GM18951 (cell line): ENCODE measurements around the gene MYH3.

Experiments
- POLR2A ChIP-seq: IDR thresholded peaks from 4 replicates; pipeline ENCODE4 v1.6.1; 2011; ENCODE audit warnings: mild to moderate bottlenecking; ENCODE audit not compliant: insufficient read length, insufficient read depth; ENCODE audit errors: extremely low read depth
- in situ Hi-C: fragments of 300-500 bp; cut with MboI; formaldehyde crosslinking; loops from one replicate; pipeline ENCODE4 v1.12.0; 2022; ENCODE audit warnings: low sequenced_read_pairs, mixed read lengths, inconsistent platforms; ENCODE audit not compliant: unreplicated experiment

Gene MYH3

DNA sequence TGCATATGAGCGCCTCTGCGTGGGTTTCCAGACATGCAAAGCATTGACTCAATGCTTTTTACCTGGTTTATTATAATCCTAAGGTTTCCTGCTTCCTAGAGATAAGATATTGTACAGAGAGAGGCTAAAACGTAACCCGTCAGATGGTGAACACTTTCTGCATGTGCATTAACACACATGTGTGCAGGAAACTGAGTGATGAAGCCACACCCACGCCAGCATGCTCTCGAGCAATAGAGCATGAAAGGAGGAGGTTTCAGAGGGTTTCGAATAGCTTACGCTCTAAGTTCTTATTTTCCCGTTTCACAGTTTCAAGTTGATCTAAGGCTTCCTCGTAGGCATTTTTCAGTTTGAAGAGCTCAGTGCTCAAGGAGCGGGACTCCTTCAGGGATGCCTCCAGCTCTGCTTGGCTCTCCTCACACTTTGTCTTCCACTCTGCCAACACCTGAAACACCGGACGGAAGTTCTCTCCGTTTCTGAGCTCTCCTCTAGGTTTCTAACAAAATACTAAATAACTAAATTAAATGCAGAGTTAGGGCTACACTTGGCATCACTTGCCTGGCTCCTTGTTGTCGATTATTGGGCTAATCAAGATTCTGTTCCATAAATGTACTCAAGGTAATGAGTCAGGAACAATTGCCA lies 23.2 kb downstream of the MYH3 start:
- in situ Hi-C loops: no loop called here
- no peak for TF ChIP-seq POLR2A

DNA sequence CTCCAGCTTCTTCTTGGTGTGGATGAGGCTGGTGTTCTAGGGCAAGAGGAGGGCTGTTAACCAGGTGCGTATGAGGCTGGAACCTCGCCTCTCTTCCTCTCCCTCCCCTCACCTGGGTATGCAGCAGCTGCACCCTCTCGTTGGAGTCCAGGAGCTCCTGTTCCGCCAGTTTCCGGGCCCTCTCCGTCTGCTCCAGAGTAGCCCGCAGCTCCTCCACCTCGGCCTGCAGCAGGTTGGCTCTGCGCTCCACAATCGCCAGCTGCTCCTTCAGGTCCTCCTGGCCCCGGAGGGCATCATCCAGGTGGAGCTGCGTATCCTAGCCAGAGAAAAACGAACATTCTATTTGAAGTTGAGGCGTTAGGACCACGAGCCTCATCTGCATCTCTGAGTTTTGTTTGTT lies 25.4 kb downstream of the MYH3 start:
- TF ChIP-seq POLR2A: no peak
- in situ Hi-C loops: no loop called here

- in situ Hi-C loops: no loop called here
- TF ChIP-seq POLR2A: no peak
These were observed 25.9 kb downstream of the MYH3 start for GRCh38 chr17:10631048-10631700.

- TF ChIP-seq POLR2A: no peak
- in situ Hi-C loops: no loop called here
These were observed 27.4 kb downstream of the MYH3 start for GRCh38 chr17:10629706-10630105.

GRCh38 chr17:10628756-10629155 lies 28.4 kb downstream of the MYH3 start:
- TF ChIP-seq POLR2A: no peak
- in situ Hi-C loops: no loop called here

DNA sequence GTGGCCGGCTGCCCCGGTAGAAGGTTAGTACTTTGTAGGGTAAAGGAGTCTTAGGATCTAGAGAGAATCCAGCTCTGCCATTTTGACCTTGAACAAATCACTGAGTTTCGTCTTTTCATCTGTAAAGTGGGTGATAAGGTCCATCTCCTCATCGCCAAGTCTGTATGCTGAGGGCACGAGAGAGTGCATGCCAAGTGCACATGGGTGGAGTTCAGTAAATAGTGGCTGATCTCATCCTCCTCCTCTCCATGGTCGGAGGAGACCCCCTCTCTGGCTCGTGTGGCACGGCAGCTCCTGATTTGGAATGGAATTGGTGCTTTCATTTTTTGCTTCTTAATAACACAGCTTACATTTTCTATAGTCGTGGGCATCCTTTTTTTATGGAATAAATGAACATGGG lies 30.7 kb downstream of the MYH3 start:
- no peak for TF ChIP-seq POLR2A
- in situ Hi-C loops: no loop called here

DNA sequence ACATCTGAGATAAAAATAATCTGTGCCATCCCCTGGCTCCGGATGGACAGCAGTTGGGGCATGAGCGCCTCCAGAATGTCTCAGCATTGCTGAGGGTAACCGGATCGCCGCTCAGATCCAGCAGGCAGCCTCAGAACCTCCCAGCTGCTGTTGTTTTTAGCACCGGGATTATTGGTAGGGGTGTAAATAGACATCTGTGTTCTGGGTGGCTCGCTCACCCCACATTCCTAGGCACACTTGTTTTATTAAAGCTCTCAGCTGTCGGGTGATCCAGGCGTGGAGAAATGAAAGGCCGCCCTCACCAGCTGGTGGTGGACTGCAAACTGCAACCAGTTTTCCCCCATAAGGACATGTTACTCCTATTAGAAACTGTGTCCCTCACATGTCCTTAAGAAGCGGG lies 32.1 kb downstream of the MYH3 start:
- in situ Hi-C loops: loop anchor here (25.0 kb wide), 1 partner anchor 688 kb away; no protein-coding TSS in a partner anchor
- no peak for TF ChIP-seq POLR2A

DNA sequence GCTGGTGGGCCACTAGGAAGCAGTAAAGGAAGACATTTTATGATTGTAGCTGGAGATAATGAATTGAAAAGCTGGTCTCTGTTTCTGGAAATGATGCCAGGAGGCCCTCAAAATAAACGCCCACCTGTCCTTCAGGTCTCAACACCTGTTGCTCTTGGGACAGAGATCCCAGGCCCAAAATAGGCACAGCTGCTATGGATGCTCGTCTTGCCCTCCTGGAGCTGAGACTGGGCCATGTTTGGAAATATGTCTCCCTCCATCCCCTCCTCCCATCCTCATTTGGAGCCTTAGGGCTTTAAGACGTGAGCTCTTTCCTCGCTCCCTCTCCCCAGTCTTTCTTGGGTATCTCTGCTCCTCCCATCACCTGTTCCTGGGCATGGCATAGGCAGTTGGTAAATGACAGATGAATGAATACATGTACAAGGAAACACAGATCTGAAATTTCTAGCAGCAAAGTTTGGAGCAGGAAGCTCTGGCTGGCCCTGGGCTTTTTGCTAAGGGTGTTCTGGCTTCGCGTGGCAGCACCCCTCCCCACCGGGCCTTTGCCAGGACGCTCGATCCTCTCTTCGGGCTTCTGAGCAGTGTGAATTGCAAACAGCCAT lies 33.3 kb downstream of the MYH3 start:
- TF ChIP-seq POLR2A: no peak
- in situ Hi-C loops: loop anchor here (25.0 kb wide), 1 partner anchor 687 kb away; no protein-coding TSS in a partner anchor

DNA sequence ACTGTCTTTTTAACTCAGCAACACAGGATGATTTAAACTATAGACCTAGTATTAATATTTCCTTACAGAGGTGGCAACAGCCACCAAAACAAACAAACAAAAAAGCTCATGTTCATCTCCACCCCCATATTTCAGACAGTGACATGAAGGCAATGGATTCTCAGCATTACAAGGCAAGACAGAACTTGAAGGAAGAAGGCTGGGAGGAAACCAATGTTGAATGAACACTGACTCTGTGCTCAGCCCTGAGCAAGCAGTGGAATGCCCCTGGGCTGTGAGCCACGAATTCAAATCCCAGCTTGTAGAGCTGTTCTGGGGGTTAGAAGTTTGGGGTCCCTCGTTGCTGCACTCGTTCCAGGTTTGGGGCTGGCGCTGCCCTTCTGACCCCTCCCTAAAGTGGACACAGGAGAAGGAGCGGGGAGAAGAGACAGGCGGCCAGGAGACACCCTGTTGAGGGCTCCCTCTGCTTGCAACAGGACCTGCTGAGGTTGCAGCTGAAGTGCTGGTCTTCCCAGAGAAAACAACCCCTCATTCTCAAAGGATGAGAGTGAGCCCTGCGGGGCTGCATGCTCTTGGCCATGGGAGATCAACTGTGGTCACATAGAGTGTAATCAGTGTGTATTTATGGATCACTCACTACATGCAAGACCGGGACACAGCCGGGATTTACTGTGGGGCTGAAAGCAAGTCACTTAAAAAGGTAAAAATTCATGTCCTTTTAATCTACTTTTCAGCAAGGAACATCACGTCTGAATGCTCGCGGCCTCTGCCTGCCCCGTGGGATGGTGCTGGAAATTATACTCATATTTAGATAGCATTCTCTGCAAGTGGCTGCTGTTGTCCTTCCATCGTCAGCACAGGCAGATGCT lies 34.3 kb downstream of the MYH3 start:
- no peak for TF ChIP-seq POLR2A
- in situ Hi-C loops: loop anchor here (25.0 kb wide), 1 partner anchor 686 kb away; no protein-coding TSS in a partner anchor

DNA sequence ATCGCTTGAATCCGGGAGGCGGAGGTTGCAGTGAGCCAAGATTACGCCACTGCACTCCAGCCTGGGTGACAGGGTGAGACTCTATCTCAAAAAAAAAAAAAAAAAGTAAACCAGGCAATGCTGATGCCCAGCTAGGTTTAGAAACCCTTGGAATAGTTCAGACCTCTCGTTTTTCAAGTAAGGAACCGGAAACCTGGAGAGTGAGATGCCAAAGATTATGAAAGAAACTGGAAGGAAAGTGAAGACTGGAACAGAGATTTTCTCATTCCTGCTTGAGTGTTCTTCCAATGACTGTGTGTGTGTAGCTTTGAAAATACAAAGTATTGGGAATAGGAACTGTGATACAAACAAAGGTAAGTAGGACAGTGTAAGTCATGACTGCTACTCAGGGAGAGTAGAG lies 35.7 kb downstream of the MYH3 start:
- in situ Hi-C loops: loop anchor here (25.0 kb wide), 1 partner anchor 684 kb away; no protein-coding TSS in a partner anchor

DNA sequence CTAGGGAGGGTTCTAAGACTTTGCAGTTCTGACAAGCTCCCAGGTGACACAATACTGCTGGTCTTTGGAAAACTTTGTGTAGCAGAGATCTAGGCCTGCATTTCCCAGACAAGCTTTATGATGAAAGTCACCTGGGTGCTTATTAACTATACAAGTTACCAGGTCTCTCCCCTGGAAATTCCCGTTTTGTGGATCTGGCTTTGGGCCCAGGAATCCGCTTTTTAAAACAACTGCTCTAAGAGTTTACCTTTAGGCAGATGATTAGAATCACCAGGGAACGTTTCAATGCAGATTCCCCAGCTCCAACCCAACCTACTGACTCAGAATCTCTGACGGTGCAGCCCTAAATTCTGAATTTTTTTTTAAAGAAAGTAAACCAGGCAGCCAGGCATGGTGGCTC lies 36.3 kb downstream of the MYH3 start:
- no peak for TF ChIP-seq POLR2A
- in situ Hi-C loops: loop anchor here (25.0 kb wide), 1 partner anchor 684 kb away; no protein-coding TSS in a partner anchor

More for the DNA sequence above, 35.7 kb downstream of the MYH3 start:
- no peak for TF ChIP-seq POLR2A

- TF ChIP-seq POLR2A: no peak
- in situ Hi-C loops: loop anchor here (10.0 to 25.0 kb wide), 2 partner anchors 293 to 681 kb away; no protein-coding TSS in a partner anchor
These were observed 38.9 kb downstream of the MYH3 start for GRCh38 chr17:10618202-10618635.

DNA sequence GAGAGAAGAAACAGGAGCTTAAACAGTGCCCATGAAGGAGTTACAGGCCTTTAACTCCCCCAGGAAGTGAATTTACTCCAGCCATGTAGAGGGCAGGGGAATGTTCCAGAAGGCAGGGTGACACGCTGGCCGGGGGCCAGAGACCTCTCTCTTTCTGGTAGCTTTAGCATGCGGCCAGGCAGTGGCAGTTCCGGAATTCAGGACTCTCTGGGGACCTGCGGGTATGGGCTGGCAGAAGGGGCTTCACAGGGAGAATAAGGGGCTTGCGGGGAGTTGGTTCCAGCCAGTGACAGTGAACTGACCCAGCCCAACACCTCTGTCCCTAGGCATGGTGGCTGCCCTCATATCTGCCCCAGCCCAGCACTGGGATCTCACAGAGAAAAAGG lies 40.0 kb downstream of the MYH3 start:
- in situ Hi-C loops: loop anchor here (10.0 to 25.0 kb wide), 2 partner anchors 292 to 680 kb away; no protein-coding TSS in a partner anchor
- TF ChIP-seq POLR2A: no peak

DNA sequence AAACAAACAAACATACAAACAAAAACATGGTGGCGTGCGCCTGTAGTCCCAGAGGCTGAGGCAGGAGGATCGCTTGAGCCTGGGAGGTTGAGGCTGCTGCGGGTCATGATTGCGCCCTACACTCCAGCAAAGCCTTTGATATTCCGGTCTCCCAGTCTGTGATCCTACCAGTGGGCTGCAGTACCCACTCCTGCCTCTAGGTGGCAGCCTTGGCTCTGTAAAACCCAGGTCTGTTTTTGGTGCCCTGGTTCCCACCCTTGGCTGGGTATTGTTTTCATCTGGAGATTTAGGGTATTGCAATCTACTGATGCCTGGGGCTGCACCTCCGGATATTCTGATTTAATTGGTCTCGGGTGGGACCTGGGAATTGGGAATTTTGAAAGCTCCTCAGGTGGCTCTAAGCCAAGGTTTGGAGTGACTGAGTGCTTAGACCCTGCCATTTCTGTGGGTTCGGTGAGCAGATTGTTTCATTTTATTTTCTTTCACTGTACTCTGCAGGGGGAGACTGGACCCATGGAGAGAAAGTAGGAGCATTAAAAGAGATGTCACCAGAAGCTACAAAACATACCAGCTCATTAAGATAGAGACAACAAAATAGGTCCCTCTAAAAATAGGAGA lies 40.5 kb downstream of the MYH3 start:
- TF ChIP-seq POLR2A: no peak
- in situ Hi-C loops: loop anchor here (10.0 to 25.0 kb wide), 2 partner anchors 292 to 679 kb away; no protein-coding TSS in a partner anchor
